Tibial nerve (tissue), 4 donors: ENCODE data around the gene NAA25. TPM values are rescaled to one million over a fixed set of nuclear protein-coding genes. Genes with fewer than 3 reads are reported as not detected.

ENCODE experiments used
- DNase-seq, 2 donors: peaks; one replicate each; pipeline ENCODE4 v3.0.0-alpha.2; 2019; ENCODE audit warnings: low spot score in 2 of 2
- H3K27ac ChIP-seq, 4 donors: fragments of 200-600 bp; sonication (generic) in 3 of 4; one replicate each; pipeline ENCODE4 v1.5.1; 2017 to 2019; ENCODE audit warnings: mild to moderate bottlenecking in 1 of 4
- H3K27me3 ChIP-seq, 2 donors: fragments of 200-600 bp; sonication (generic) in 1 of 2; one replicate each; pipeline versions ENCODE4 v1.5.1 to v1.6.0; 2017 to 2019
- H3K36me3 ChIP-seq, 3 donors: fragments of 200-600 bp; sonication (generic); one replicate each; pipeline ENCODE4 v1.5.1; 2018 to 2019
- H3K4me1 ChIP-seq, 4 donors: fragments of 200-600 bp; sonication (generic) in 3 of 4; one replicate each; pipeline ENCODE4 v1.5.1; 2017 to 2019
- H3K4me3 ChIP-seq, 4 donors: fragments of 200-600 bp; sonication (generic) in 3 of 4; one replicate each; pipeline ENCODE4 v1.5.1; 2017 to 2019; ENCODE audit warnings: mild to moderate bottlenecking in 1 of 4, moderate library complexity in 1 of 4
- H3K9me3 ChIP-seq, 4 donors: fragments of 200-600 bp; sonication (generic) in 3 of 4; one replicate each; pipeline ENCODE4 v1.5.1; 2017 to 2019
- EP300 ChIP-seq, 2 donors: sonication (generic); formaldehyde crosslinking; IDR thresholded peaks; one replicate each; pipeline ENCODE4 v1.6.1; 2017; ENCODE audit warnings: antibody characterized with exemption in 2 of 2, mild to moderate bottlenecking in 1 of 2
- POLR2A ChIP-seq, 2 donors: fragments of 450-650 bp; IDR thresholded peaks; one replicate each; pipeline ENCODE4 v1.6.1; 2017; ENCODE audit warnings: antibody characterized with exemption in 2 of 2, mild to moderate bottlenecking in 2 of 2, moderate library complexity in 2 of 2
- WGBS, 2 donors: methylation state at CpG; one replicate each; pipeline ENCODE4 v1.1.5; 2018; 5-methylcytosine and 5-hydroxymethylcytosine counted together
- total RNA-seq, 4 donors: library from RNA; depleted of rRNA; stranded (reverse); fragments of >200 nt; gene quantifications; one replicate each; pipeline ENCODE4 v1.1.0, GENCODE V29; 2016
- TF ChIP-seq, protein P1 (sequence below), 5 experiments: fragments of 200-600 bp in 3 of 5; fragments of 450-650 bp in 2 of 5; sonication (generic) in 3 of 5; IDR thresholded peaks; one replicate each; pipeline ENCODE4 v1.5.1; 2016 to 2019; ENCODE audit warnings: antibody characterized with exemption in 5 of 5, mild to moderate bottlenecking in 3 of 5, moderate library complexity in 2 of 5

The NAA25 gene
- total RNA-seq, 4 donors from 2014 or later: 22.7 to 40.4 (median 34.2) TPM

DNA sequence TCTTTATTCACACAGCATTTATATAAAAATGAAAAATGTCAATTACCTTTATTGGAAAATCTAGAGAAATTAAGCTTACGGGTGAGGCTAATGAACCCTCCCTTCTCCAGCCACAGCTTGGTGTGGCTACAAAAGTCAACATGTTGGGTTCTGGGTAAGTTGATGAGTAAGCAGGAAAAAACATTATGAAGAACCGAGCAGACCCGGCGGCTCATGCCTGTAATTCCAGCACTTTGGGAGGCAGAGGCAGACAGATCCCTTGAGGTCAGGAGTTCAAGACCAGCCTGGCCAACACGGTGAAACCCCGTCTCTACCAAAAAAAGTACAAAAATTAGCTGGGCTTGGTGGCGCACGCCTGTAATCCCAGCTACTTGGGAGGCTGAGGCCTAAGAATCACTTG is 10.9 kb downstream of the NAA25 start:
- no peak overlapping the region for H3K27ac ChIP-seq
- H3K36me3 ChIP-seq: peaks cover 0 to 59% (median 0%) of the 10 kb centered on the region in 3 donors
- H3K4me3 ChIP-seq: no peak overlapping the region
- no peak for DNase-seq
- 88 to 95% methylated on average over 8 of the region's 8 CpGs for WGBS, 2 donors
- no peaks in the 10 kb centered on the region for H3K9me3 ChIP-seq
- peaks cover 0 to 16% (median 0%) of the 10 kb centered on the region in 4 donors for H3K4me1 ChIP-seq
- TF ChIP-seq POLR2A (IDR thresholded peaks at IDR 0.05) (no peak), EP300 (IDR thresholded peaks at IDR 0.05) (no peak)
- TF ChIP-seq, protein P1, sequence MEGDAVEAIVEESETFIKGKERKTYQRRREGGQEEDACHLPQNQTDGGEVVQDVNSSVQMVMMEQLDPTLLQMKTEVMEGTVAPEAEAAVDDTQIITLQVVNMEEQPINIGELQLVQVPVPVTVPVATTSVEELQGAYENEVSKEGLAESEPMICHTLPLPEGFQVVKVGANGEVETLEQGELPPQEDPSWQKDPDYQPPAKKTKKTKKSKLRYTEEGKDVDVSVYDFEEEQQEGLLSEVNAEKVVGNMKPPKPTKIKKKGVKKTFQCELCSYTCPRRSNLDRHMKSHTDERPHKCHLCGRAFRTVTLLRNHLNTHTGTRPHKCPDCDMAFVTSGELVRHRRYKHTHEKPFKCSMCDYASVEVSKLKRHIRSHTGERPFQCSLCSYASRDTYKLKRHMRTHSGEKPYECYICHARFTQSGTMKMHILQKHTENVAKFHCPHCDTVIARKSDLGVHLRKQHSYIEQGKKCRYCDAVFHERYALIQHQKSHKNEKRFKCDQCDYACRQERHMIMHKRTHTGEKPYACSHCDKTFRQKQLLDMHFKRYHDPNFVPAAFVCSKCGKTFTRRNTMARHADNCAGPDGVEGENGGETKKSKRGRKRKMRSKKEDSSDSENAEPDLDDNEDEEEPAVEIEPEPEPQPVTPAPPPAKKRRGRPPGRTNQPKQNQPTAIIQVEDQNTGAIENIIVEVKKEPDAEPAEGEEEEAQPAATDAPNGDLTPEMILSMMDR (IDR thresholded peaks at IDR 0.05): no peak
- no peaks in the 10 kb centered on the region for H3K27me3 ChIP-seq

DNA sequence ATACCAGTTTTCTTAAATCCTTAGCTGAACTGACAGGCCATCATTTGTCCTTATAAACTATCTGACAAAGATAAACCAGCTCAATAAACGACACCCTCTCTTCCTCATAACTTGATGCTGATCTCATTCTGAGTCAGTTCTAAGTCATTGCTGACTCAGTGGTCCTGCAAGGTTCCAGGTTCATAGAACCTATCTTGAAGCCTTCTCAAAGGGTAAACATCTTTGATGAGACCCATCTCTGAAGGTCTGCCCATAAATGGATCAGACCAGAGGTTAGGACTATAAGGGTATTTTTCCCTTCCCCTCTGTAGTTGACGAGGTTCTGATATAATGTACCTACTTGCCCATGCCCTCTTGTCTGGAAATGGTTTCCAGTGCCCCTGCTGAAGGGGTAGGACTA is 11.9 kb downstream of the NAA25 start:
- WGBS, 2 donors: 51 to 62% methylated on average over 2 of the region's 2 CpGs
- Histone ChIP-seq H3K27ac (no peak overlapping the region), H3K4me1 (peaks cover 0 to 16% (median 0%) of the 10 kb centered on the region in 4 donors), H3K36me3 (peaks cover 0 to 65% (median 0%) of the 10 kb centered on the region in 3 donors), H3K9me3 (no peaks in the 10 kb centered on the region), H3K4me3 (no peak overlapping the region), H3K27me3 (no peaks in the 10 kb centered on the region)
- TF ChIP-seq POLR2A (IDR thresholded peaks at IDR 0.05) (no peak), EP300 (IDR thresholded peaks at IDR 0.05) (no peak)
- TF ChIP-seq, protein P1 (IDR thresholded peaks at IDR 0.05): no peak
- DNase-seq: no peak

DNA sequence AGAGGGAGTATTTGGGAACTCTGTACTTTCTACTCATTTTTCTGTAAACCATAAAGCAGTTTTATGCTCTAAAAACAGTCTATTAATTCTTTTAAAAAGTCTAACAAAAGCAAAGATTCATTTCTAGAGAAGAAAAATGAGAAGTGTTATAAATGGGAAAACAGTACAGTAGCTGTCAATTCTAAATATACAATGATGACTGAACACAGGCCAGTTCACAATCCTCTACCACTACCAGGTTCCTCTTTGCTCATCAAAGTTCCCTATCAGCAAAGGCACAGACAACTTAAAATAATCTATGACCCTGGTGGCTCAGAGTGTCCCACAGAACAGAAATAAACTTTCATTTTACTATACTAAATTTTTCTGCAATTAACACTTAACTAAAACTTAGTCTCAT is 12.5 kb downstream of the NAA25 start:
- Histone ChIP-seq H3K36me3 (peaks cover 0 to 65% (median 0%) of the 10 kb centered on the region in 3 donors), H3K9me3 (no peaks in the 10 kb centered on the region), H3K4me1 (peaks cover 0 to 16% (median 0%) of the 10 kb centered on the region in 4 donors), H3K4me3 (no peak overlapping the region), H3K27ac (no peak overlapping the region), H3K27me3 (no peaks in the 10 kb centered on the region)
- DNase-seq: no peak
- TF ChIP-seq POLR2A (IDR thresholded peaks at IDR 0.05): no peak
- no peak for TF ChIP-seq EP300 (IDR thresholded peaks at IDR 0.05)

DNA sequence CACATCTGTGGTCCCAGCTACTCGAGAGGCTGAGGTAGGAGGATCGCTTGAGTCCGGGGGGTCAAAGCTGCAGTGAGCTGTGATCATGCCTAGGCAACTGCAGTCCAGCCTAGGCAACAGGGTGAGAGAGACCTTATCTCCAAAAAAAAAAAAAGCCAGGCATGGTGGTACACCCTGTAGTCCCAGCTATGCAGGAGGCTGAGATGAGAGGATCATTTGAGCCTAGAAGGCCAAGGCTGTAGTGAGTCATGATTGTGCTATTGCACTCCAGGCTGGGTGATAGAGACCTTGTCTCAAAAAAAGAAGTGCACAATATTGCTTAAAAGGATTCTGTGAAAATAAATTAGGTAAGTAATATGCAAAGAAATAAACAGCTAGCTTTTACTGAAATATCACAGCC is 17.0 kb downstream of the NAA25 start:
- Histone ChIP-seq H3K9me3 (no peaks in the 10 kb centered on the region), H3K36me3 (peaks cover 0 to 64% (median 7%) of the 10 kb centered on the region in 3 donors), H3K4me3 (no peak overlapping the region), H3K27me3 (no peaks in the 10 kb centered on the region), H3K27ac (no peak overlapping the region), H3K4me1 (peaks cover 0 to 20% (median 0%) of the 10 kb centered on the region in 4 donors)
- DNase-seq: no peak
- 92 to 96% methylated on average over 3 of the region's 3 CpGs for WGBS, 2 donors
- TF ChIP-seq, protein P1 (IDR thresholded peaks at IDR 0.05): no peak
- no peak for TF ChIP-seq EP300 (IDR thresholded peaks at IDR 0.05)
- TF ChIP-seq POLR2A (IDR thresholded peaks at IDR 0.05): no peak

DNA sequence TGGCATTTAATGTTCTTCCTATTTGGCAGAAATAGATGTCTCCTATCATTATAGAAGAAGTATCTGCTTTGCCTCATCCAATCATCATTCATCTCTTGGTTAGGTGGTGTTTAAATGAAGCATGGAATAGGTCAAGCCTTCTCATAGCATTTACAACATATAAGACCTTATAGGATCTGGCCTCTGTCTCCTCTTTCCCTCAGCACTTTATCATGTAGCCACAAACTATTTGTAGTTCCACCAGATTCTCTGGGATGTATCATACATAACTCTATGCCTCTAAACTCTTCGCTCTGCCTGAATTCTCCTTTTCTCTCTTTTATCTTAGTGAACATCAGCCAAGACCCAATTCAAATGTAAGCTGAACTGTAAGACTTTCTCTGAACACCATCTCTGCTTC is 20.7 kb downstream of the NAA25 start:
- Histone ChIP-seq H3K36me3 (peaks cover 0 to 80% (median 18%) of the 10 kb centered on the region in 3 donors), H3K9me3 (no peaks in the 10 kb centered on the region), H3K27ac (no peak overlapping the region), H3K4me1 (peaks cover 0 to 8% (median 0%) of the 10 kb centered on the region in 4 donors), H3K4me3 (no peak overlapping the region), H3K27me3 (no peaks in the 10 kb centered on the region)
- WGBS, 2 donors: 95 to 100% methylated on average over 1 of the region's 1 CpG
- no peak for DNase-seq
- no peak for TF ChIP-seq EP300 (IDR thresholded peaks at IDR 0.05)
- TF ChIP-seq, protein P1 (IDR thresholded peaks at IDR 0.05): no peak
- TF ChIP-seq POLR2A (IDR thresholded peaks at IDR 0.05): no peak
